HG02938 (cell line): Measurements from ENCODE around the gene BHLHA15.

Experiments
- ATAC-seq: cut with Tn5 transposase; IDR thresholded peaks from one replicate; pipeline ENCODE4 v1.9.1; 2021; ENCODE audit warnings: mild to moderate bottlenecking, moderate library complexity; ENCODE audit not compliant: unreplicated experiment

Gene BHLHA15

DNA sequence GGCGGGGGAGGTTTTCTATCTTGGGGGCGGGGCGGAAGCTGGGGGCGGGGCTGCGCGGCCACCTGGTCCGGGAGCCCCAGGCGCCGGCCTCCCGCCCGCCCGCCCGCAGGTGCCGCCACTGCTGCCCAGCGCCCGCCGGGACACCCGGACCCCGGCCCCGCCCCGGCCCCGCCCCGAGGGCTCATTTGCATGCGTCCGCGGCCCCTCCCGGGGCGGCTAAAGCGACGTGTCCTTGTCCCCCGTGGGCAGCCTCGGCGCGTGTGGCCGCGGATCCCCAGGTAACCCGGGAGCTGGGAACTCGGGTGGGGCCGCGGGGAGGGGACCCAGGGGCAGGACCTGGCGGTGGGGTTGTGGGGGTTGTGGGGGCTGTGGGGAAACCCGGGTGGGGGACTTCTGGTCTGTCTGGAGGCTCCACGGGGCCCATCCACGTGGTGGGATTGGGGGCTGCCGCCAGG is at the start of gene BHLHA15:
Gene BHLHA15, plus strand, starts transcription at position 219 of the 455 bp plus-strand sequence. CDS start 871 bp downstream, outside the sequence.
- no peak for ATAC-seq

GRCh38 chr7:98162758-98163157 is 48.5 kb upstream of the BHLHA15 start:
- no peak for ATAC-seq

DNA sequence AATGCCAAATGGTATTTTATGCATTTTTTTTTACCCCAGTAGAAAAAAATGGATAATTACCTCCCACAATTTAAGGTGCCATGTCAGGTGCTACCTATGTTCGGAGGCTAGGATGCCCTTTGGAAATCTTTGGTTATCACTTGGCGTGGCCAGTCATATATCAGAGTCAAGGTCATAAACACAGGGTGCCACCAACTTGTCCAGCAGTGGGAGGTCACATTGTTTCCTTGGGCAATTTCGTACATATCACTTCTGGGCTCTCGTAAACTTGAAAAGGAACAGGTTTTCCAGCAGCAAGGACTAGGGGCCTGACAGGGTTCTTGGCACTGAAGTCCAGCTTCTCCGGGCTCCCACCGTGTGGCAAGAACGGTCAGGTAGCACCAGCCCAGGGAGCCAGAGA is 48.0 kb upstream of the BHLHA15 start:
- no peak for ATAC-seq

DNA sequence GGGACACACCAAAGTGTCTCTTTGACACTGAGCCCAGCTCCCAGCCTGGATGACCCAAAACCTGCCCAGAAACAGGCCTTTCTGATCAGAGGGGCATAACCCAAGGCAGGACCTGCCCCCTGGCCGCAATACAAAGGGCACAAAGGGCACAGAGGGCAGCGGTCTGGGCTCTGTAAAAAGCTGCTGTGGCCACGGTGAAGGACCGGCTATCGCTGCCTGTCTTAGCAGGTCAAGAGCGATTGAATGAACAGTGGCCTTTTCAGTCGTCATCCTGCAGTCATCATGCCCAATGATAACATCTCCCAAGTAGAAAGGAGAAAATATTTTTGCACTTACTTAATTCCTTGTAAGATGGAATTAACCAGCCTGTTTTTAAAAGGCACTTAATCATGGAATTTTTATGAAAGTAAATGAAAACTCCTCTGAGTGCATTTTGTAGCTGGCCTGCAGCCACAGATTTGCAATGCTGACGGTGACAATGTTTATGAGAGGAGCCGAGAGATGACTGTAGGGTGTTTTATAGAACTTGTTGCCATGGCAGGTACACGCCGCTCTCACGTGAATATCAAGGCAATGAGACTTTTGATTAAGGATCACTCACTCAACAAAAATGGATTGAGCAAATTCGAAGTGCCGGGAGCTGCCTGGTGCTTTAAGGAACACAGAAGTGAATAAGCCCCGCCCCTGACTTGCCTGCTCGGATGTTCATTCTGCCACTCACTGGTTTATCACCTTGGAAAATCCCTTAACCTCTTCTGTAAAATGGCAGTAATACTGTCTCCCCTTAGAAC is 47.3 kb upstream of the BHLHA15 start:
- ATAC-seq = no peak

DNA sequence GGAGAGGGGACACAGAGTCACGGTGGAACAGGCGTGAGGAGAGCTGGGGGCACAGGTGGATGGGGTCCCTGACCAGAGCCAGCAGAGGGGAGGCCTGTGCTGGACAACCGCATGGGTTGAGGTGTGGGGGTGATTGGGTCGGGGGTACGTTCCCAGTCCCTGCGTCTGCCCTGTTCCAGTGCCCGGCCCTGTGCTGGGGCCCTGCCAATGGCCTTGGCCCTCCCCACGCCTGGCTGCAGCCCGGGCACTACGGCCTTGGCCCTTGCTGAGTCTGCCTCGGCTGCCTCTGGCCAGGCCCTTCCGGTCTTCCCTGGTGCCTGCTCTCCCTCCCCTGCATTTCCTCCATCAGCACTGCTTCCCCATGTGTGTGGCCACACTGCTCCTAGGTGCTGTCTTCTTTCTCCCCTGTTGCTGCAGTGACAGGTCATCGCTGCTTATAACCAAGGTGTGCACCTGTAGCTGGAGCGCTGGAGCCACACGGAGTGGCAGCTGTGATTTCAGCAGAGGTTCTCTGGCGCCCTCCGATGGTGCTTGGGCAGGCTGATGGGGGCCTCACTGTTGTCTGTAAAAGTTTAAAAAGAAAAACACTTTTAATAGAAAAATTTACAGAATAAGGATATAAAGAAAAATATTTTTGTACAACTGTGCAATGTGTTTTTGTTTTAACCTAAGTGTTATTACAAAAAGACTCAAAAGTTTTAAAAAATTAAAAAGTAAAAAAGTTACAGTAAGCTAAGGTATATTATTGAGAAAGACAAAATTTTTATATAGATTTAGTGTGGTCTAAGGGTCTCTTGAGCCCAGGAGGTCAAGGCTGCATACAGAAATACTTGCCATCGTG is 45.2 kb upstream of the BHLHA15 start:
- no peak for ATAC-seq

GRCh38 chr7:98166668-98166970 is 44.6 kb upstream of the BHLHA15 start:
- ATAC-seq = no peak

DNA sequence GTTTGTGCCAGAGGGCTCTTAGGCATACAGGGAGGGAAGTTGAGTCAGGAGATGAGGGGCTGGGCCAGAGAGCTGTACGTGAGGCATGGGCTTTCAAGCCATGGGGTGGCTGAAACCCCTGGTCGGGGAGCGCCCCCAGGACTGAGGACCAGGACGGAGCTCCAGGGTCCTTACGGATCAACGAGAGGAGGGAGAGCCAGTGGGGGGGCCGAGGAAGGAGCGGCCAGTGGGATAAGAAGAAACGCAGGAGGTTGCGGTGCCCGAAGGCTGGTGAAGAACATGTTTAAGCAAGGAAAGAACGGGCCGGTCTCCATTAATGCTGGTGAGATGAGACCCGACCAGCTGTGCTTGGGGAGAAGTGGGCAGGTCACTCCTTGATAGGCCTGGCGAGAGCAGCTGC is 43.6 kb upstream of the BHLHA15 start:
- no peak for ATAC-seq

GRCh38 chr7:98168181-98168903 is 42.9 kb upstream of the BHLHA15 start:
- ATAC-seq = no peak

DNA sequence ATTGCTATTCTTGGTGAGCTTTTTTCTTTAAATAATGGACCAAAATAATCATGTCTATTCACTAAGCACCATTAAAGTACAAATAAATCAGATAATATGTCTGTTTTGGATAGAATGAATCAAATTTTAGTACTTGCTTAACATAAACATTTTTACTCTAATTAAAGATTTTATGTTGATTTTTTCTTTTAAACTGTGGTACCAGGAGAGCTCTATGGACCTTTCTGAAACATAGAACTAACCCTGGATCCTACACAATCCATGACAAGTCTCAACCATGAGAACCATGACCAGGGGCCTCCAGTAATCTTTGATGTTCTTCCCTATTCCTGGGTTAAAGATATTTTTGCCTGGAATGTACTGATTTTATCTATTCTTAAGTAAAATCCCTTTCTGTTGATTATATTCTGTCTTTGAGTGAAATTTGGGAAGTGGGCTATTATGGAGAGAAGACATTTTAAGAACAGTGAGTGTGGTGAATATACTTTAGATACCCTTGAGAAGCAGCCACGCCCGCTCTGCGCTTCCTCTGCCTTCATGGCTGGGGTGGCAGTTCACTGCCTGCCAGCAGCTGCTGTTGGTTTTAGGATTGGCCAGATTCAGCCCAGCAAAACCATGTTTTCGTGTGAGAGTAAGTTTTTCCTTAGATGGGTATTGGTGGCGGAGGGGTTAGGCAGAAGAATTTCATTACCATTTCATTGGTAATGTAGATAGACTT is 42.2 kb upstream of the BHLHA15 start:
- ATAC-seq = no peak

DNA sequence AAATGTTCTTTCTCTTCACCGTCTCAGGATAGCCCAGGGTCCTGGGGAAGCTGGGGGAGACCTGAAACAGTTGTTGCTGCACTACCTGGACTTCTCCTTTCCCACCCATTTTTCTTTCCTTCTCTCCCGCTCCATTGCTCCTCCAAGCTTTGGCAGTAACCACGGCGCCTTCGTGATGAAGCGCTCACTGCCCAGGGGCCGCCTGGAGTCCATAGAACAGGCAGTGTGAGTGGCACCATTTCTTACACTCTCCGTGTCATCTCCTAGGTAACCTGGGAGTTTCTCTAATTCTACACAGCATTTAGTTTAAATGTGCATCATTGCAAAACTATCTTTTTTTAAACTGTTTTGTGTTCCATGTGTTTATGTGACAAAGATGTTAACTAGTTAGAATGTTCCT is 40.3 kb upstream of the BHLHA15 start:
- ATAC-seq = no peak

GRCh38 chr7:98171449-98171848 is 39.8 kb upstream of the BHLHA15 start:
- no peak for ATAC-seq

GRCh38 chr7:98174334-98175259 is 36.6 kb upstream of the BHLHA15 start:
- no peak for ATAC-seq

DNA sequence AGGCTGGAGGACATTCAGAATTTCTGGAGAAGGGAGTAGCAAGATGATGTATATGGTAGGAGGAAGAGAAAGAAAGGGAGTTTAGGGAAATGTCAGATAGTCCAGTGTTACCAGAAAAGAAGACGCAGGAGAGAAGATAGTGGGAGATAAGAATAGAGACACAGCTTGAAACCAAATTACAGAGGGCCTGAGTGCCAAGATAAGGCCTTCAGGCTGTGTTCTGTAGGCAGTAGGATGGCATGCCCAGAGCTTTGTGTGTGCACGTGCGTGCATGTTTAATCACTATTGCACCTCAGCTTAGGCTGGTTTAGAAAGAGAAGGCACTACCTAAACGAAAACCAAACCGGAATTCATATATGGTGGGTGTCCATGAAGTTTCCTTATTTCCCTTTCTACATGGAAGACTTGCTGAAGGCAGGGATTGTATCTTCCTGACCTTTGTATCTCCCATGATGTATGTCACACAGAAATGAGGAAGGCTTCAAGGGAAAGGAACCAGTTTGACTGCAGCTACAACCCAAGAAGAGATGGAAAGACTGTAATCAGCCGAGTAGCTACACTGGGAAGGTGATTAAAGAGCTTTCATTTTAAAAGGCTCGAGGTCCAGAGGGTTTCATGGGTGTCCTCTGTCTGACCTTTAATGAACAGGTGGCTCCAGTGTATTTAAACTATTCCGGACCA is 35.8 kb upstream of the BHLHA15 start:
- no peak for ATAC-seq

- ATAC-seq = no peak
Observed at GRCh38 chr7:98177553-98177952, 33.7 kb upstream of the BHLHA15 start.

DNA sequence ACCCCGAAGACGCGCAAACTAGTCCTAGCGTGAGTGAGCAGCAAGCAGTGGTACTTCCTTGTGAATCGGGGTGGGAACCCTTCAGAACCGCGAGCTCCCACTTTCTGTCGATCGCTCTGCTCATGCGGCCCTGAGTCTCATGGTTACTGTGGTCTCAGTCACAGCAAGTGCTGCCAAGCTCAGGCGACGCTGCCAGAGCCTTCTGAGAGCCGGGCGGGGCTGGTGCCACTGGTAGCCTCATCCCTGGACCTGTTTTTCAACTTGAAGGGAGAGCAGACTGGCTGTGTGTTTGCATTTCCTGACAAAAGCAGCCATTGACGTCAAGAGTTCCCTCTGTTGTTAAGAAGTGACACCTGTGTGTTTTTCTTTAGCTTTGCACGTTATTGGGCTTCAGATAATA is 32.9 kb upstream of the BHLHA15 start:
- ATAC-seq = no peak

GRCh38 chr7:98178762-98179490 is 32.3 kb upstream of the BHLHA15 start:
- ATAC-seq = no peak

GRCh38 chr7:98180751-98181150 is 30.5 kb upstream of the BHLHA15 start:
- ATAC-seq = no peak

- no peak for ATAC-seq
Observed at GRCh38 chr7:98185101-98185500, 26.1 kb upstream of the BHLHA15 start.
